WTC11 (cell line): Measurements from ENCODE around the gene FNDC11.

ENCODE experiments used
- CTCF ChIP-seq: fragments of 200-600 bp; IDR thresholded peaks from 2 replicates; pipeline ENCODE4 v1.8.0; 2022; ENCODE audit warnings: antibody characterized with exemption
- ELF4 ChIP-seq: sonication (generic); formaldehyde crosslinking; IDR thresholded peaks from 2 replicates; pipeline ENCODE4 v1.8.1; 2022; ENCODE audit warnings: low read depth, mild to moderate bottlenecking, moderate library complexity, missing genetic modification reagents
- ESRRA ChIP-seq: sonication (generic); formaldehyde crosslinking; IDR thresholded peaks from 2 replicates; pipeline ENCODE4 v1.8.1; 2022; ENCODE audit warnings: mild to moderate bottlenecking, missing genetic modification reagents, borderline replicate concordance
- FOXK1 ChIP-seq: sonication (generic); formaldehyde crosslinking; IDR thresholded peaks from 2 replicates; pipeline ENCODE4 v1.8.0; 2022; ENCODE audit warnings: mild to moderate bottlenecking, moderate library complexity, missing genetic modification reagents
- GABPB1 ChIP-seq: sonication (generic); formaldehyde crosslinking; IDR thresholded peaks from 2 replicates; pipeline ENCODE4 v1.8.1; 2023; ENCODE audit warnings: mild to moderate bottlenecking, missing genetic modification reagents
- JUN ChIP-seq: sonication (generic); formaldehyde crosslinking; IDR thresholded peaks from 2 replicates; pipeline ENCODE4 v1.8.0; 2023; ENCODE audit warnings: mild to moderate bottlenecking, missing genetic modification reagents
- NFYB ChIP-seq: sonication (generic); formaldehyde crosslinking; conservative IDR thresholded peaks from 2 replicates; pipeline ENCODE4 v1.8.0; 2022; ENCODE audit warnings: low read depth, missing genetic modification reagents
- USF2 ChIP-seq: sonication (generic); formaldehyde crosslinking; IDR thresholded peaks from 2 replicates; pipeline ENCODE4 v1.8.1; 2023; ENCODE audit warnings: mild to moderate bottlenecking, missing genetic modification reagents, moderate library complexity
- ZNF281 ChIP-seq: sonication (generic); formaldehyde crosslinking; IDR thresholded peaks from 2 replicates; pipeline ENCODE4 v1.8.0; 2023; ENCODE audit warnings: mild to moderate bottlenecking, missing genetic modification reagents
- TF ChIP-seq, protein P1 (sequence below): sonication (generic); formaldehyde crosslinking; IDR thresholded peaks from 2 replicates; pipeline ENCODE4 v1.8.0; 2022; ENCODE audit warnings: mild to moderate bottlenecking, missing genetic modification reagents
- TF ChIP-seq, protein P2 (sequence below): sonication (generic); formaldehyde crosslinking; IDR thresholded peaks from 2 replicates; pipeline ENCODE4 v1.8.0; 2022; ENCODE audit warnings: mild to moderate bottlenecking, missing genetic modification reagents

GRCh38 chr20:63561624-63562396 lies 7.9 kb downstream of the FNDC11 start:
- TF ChIP-seq GABPB1 (CRISPR knock-in tag) (no peak), USF2 (CRISPR knock-in tag) (no peak), CTCF (no peak), ELF4 (no peak), JUN (CRISPR knock-in tag) (no peak), ESRRA (CRISPR knock-in tag) (no peak), ZNF281 (no peak), FOXK1 (CRISPR knock-in tag) (no peak), NFYB (CRISPR knock-in tag) (no peak)
- TF ChIP-seq, protein P1, sequence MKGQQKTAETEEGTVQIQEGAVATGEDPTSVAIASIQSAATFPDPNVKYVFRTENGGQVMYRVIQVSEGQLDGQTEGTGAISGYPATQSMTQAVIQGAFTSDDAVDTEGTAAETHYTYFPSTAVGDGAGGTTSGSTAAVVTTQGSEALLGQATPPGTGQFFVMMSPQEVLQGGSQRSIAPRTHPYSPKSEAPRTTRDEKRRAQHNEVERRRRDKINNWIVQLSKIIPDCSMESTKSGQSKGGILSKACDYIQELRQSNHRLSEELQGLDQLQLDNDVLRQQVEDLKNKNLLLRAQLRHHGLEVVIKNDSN (CRISPR knock-in tag) = no peak
- TF ChIP-seq, protein P2, sequence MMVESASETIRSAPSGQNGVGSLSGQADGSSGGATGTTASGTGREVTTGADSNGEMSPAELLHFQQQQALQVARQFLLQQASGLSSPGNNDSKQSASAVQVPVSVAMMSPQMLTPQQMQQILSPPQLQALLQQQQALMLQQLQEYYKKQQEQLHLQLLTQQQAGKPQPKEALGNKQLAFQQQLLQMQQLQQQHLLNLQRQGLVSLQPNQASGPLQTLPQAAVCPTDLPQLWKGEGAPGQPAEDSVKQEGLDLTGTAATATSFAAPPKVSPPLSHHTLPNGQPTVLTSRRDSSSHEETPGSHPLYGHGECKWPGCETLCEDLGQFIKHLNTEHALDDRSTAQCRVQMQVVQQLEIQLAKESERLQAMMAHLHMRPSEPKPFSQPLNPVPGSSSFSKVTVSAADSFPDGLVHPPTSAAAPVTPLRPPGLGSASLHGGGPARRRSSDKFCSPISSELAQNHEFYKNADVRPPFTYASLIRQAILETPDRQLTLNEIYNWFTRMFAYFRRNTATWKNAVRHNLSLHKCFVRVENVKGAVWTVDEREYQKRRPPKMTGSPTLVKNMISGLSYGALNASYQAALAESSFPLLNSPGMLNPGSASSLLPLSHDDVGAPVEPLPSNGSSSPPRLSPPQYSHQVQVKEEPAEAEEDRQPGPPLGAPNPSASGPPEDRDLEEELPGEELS (CRISPR knock-in tag) = no peak
